NCI-H2227 treated with DMSO at 0.1 percent for 48 hours (cell line): ENCODE results near the gene ZBED4.

ENCODE experiments used
- DNase-seq: peaks from one replicate; lab custom pipeline; 2025; lab: John Stamatoyannopoulos, UW

The ZBED4 gene

GRCh38 chr22:49881856-49882255 is 28.2 kb downstream of the ZBED4 start:
- no peak for DNase-seq

- DNase-seq: no peak
Observed at GRCh38 chr22:49882519-49883293, 29.1 kb downstream of the ZBED4 start.

GRCh38 chr22:49883294-49883640 is 29.6 kb downstream of the ZBED4 start:
- DNase-seq: no peak

GRCh38 chr22:49884075-49884474 is 30.4 kb downstream of the ZBED4 start:
- DNase-seq: no peak

GRCh38 chr22:49884503-49885260 is 31.0 kb downstream of the ZBED4 start:
- DNase-seq: no peak

GRCh38 chr22:49885281-49885680 is 31.6 kb downstream of the ZBED4 start:
- no peak for DNase-seq

GRCh38 chr22:49885881-49886280 is 32.2 kb downstream of the ZBED4 start:
- no peak for DNase-seq

GRCh38 chr22:49886346-49887063 is 32.9 kb downstream of the ZBED4 start:
- no peak for DNase-seq

GRCh38 chr22:49887064-49887451 is 33.4 kb downstream of the ZBED4 start:
- DNase-seq: no peak

- DNase-seq: no peak
Observed at GRCh38 chr22:49887702-49888101, 34.1 kb downstream of the ZBED4 start.

- DNase-seq: no peak
Observed at GRCh38 chr22:49889071-49889470, 35.4 kb downstream of the ZBED4 start.

GRCh38 chr22:49892226-49892899 is 38.7 kb downstream of the ZBED4 start:
- no peak for DNase-seq

- no peak for DNase-seq
Observed at GRCh38 chr22:49893025-49893424, 39.4 kb downstream of the ZBED4 start.

GRCh38 chr22:49894322-49895054 is 40.8 kb downstream of the ZBED4 start:
- DNase-seq: no peak

- DNase-seq: no peak
Observed at GRCh38 chr22:49896201-49896600, 42.6 kb downstream of the ZBED4 start.

GRCh38 chr22:49897015-49897684 is 43.5 kb downstream of the ZBED4 start:
- DNase-seq: no peak

GRCh38 chr22:49899530-49899929 is 45.9 kb downstream of the ZBED4 start:
- no peak for DNase-seq

- no peak for DNase-seq
Observed at GRCh38 chr22:49900441-49901230, 47.0 kb downstream of the ZBED4 start.

GRCh38 chr22:49901457-49901856 is 47.8 kb downstream of the ZBED4 start:
- DNase-seq: no peak

- DNase-seq: no peak
Observed at GRCh38 chr22:49903322-49904039, 49.8 kb downstream of the ZBED4 start.
